Activated CD4-positive, CD25-positive, alpha-beta regulatory T cell (primary cell): ENCODE measurements around the gene HSPA8.
A peak's percentile ranks its signal among the peaks of the same experiment; 100 is the strongest.
"Not testable (repeated sequence)": the region's sequence is repeated elsewhere in the genome, so short reads cannot be mapped to it uniquely, and the experiment has no call there.

Experiments used
- DNase-seq, 4 experiments: peaks; one replicate each; lab custom pipeline; 2025; lab: John Stamatoyannopoulos, UW

Gene HSPA8

DNA sequence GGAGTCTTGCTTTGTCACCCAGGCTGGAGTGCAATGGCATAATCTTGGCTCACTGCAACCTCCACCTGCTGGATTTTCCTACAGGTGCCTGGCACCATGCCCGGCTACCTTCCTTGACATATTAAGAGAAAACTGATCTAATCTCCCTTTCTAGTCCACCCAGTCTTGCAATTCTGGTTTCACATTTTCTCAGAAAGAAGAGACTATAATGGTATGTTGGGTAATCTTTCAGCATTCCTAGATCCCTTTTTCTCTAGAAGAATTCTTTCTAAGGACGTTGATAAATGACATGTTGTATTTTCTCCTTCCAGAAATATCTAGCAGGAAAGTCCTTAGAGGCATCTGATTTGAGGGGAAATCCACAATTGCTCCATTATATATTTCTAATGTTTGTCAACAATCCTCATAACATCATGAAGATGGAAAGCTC lies 10.4 kb upstream of the HSPA8 start:
- DNase-seq: no peak

DNA sequence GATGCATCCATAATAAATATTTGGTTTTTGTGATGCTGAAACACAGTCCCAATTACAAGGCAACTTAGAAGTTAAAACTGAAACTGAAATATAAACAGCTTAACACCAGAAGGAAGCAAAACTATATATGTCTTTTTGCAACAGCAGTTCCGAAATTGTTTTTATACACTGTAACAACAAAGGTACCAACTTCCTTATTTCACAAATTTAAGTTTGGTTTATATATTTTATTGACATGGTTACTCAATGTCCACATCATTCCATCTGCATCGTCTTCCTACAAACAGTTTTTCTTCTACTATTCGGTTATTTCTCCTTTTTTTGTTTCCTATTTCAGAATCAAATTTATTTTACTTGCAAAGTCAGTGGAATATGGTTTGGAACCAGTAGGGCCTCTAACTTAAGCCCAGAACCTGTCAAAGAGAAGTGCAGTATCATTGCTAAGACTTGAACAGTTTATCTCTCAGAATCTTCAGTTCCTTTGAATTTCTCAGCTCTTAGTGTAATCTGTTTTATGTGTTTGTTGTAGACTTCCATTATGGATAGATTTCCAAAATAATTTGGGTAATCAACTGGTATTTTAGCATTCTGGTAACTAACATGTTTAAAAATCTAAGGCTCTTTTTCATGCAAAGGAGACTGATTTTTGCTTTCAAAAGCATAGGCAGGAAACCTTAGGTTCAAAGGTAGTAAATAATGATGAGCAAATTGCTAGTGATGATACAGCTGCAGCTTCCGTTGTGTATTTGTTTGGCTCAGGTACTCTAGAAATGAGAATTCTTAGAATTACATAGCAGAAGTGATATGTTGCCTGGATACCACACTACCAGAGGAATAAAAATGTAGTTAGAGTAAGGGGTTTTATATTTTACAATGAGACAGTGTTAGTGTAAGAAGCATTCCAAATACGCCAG lies 8.2 kb upstream of the HSPA8 start:
- no peak for DNase-seq

DNA sequence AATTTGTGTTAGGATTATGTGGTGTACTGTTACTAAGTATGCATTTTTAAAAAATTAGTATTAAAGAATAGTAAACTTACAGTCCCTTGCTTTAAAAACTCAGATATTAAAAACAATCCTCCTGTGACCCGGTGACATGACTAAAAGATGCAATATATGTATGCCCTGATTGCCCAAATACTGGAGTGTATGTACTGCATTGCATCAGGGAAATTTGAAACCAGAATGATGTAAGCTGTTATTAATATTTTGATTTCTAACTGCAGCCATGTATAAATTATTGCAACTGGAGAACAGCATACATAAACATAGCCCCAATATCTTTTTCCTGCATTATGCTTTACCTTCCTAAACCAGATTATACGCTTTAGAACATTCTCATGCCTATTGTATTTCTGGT lies 3.7 kb upstream of the HSPA8 start:
- DNase-seq: no peak

DNA sequence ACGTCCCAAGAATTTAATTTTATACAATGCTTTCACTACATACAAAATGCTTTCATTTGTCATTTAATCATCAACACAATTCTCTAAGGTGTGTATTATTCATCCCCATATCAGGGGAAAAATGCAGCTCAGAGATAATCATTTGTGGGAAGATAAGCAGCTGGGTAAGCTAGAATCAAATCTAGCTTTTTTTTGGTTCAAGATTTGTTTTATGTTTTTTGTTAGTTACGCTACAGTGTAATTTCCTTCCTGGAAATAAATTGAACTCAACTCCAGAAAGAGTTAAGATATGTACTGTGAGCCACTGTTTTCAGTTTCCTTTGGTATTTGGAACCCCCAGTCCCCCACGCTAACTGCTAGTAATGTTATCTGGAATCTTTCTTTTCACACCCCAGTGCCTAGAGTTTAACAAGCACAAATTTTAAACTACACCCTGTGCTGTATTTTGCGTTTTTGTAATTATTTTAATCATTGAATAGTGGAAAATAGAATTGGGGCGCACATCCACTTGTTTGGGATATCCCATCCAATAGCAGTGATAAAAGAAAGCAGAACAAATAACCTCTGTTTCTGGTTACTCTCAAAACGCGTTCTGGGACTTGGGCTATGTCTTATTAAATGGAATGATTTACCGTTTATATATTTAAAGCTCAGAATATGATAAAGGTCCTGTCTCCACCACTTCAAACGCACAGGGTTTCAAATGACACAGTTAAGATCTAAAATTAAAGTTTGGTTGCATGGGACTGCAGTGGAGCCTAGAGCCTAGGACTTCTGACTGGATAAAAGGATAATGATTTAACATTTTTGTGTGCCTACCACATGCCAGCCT lies 2.1 kb upstream of the HSPA8 start:
- no peak for DNase-seq

DNA sequence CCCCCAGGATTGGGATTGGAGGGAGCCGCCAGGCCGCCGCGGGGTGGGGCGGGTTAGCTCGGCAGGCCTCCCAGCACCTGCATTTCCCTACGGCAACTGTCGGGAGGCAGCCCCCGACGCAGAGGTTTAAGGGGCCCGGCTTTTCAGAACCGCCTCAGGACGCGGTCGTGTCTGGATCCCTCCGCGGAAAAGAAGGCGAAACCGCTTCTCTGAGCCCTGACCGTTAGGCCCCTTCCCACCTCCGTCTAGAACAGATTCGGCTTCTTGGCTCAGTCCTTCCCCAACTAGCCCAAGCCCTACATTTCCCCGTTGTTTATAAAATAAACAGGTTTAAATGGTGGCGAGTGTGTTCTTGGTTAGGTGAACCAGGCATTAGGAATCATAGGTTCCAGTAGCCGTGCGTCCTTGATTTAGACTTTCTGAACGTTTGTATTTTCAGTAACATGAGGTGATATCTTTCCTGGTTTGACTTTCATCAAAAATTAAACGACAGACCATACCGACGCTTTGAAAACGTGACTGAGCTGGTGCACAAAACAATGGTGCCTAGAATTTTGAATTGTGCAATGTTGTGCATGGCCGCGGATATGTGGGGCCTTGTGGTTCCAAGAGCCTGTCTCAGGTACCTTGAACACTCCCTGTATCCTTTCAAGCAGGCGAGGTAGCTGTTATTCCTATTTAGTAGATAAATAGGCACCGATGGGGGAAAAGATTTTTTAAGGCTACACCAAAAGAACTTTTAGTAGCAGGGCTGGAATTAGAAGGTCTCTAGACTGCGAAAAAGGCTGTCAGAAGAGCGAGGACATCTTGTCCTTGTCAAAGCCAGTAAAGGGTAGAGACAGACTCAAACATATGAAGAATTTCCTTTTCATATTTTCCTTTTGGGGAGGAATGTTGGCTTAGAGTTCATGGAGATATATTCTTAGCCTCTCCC lies 1.2 kb upstream of the HSPA8 start:
- peak in 1 of 4 experiments; percentile 50 for DNase-seq

DNA sequence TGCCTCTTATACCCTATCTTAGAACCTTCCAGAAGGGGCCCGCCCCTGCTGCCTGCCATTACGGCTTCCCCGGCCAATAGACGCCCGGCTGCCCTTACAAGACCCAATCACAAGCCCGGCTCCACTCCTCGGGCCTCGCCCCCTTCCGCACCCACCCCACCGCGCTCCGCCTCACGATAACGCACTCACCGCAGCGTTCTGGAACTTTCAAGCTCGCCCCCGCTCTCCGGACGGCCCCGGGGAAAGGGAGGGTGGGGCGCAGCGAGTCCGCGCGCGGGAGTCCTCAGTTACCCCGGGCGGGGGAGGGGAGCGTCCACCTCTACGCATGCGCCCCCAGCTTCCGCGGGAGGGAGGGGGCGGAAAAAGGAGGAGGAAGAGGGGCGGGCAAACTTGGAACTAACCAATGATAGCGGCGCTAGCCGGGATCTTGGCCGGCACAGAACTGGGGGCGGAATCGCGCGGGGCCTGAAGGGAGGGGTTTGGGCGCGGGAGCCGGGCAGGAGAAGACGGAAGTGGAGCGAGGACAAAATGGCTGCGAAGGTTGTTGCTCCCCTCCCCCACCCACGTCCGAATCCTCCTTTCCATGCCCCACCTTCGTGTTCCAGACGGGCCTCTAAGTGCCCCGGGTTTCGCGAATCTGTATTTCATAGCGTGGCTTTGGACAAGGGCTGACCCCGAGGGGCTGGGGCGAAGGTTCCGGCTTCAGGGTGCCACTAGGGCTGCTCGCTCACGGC lies 389 bp upstream of the HSPA8 start:
- DNase-seq: peak; percentile 99 to 100 (median 99)

DNA sequence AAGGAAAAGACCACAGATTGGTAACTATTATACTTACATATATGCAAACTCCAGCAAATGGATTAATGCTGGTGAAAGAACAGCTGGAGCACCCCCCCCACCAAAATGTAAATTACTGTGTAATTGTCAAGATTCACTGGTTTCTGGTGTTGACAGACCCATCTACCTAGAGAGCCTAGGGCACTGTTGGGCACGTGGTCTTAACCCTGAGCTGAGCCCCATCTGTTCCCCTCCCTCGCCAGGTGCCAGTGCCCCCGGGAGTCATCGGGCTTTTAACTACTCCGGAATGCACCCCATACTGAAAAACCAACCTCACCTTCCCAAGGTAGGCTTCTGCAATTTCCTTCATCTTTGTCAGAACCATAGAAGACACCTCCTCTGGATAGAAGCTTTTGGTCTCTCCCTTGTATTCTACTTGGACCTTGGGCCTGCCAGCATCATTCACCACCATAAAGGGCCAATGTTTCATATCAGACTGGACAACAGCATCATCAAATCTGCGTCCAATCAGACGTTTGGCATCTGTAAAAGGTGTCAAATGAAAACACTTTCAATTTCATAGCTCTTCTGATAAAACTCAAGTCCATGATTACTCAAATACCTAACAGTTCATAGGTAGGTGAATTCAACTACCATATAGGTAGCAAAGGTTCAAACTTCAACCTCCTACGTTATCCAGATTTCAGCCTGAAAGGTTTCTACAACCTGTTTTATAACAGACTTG lies 1.5 kb downstream of the HSPA8 start:
- no peak for DNase-seq

DNA sequence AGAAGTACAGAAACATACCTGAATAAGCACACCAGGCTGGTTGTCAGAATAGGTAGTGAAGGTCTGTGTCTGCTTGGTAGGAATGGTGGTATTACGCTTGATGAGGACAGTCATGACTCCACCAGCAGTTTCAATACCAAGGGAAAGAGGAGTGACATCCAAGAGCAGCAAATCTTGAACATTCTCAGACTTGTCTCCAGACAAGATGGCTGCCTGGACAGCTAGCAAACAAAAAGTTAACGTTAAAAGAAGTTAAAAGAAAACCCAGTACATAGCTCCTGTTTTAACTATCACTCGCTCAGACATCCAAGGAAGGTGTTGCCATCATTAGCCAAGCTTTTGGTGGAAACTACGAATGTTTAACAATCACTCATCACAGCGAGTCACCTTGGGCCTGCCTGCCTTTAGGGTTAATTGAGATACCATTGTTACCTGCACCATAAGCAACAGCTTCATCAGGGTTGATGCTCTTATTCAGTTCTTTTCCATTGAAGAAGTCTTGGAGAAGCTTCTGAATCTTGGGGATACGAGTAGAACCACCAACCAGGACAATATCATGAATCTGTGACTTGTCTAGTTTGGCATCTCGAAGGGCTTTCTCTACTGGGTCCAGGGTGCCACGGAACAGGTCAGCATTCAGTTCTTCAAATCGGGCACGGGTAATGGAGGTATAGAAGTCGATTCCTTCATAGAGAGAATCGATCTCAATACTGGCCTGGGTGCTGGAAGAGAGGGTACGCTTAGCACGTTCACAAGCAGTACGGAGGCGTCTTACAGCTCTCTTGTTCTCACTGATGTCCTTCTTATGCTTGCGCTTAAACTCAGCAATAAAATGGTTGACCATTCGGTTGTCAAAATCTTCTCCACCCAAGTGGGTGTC lies 2.7 kb downstream of the HSPA8 start:
- not testable (repeated sequence) for DNase-seq

DNA sequence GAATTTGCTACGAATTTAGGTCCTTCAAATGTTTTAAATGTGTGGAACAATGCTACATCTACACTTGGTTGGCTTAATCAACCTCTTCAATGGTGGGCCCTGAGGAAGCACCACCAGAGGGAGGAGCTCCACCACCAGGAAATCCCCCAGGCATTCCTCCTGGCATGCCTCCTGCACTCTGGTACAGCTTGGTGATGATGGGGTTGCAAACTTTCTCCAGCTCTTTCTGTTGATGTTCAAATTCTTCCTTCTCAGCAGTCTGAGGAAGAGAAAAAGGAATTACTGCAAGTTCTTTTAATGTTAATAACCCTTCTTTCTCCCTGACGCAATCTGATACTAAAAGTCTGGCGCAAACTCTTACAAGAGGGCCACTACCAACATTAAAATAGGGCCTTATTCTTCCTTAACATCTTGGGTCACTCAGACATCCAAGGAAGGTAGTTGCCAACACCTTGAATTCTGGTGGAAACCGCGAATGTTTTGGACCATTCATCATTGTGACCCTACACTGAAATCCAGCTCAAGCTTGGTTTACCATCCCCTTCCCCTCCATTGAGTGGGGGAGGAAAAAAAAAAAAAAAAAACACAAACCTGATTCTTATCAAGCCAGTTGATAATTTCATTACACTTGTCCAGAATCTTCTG lies 4.2 kb downstream of the HSPA8 start:
- DNase-seq: no peak

DNA sequence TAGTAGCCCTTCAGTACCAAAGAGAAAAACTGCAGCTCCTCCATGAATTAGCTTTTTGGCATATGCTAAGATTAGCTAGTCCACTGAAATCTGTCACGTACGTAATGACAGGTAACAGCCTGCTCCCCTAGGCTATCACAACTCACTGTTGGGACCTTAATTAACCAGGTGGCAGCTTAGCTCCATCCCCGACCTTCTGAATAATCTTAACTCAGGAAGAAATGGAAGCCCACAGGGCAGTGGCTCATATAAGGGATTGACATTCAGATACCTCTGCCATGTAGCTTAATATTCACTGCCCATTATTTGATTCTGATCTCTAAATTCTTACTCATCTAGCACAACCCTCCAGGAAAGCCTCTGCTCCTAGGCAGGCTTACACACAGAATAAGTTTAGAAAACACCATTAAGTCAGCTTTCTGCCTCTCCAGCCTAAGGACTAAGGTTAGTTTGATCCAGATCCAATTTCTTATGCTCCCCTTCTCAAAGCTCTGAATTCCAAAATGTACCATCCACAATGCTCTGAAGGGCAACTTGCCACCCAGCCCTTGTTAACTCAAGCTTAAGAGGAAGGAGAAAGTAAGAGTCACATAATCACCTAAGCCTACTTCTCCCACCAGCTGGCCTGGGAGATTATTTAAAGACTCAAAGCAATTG lies 5.0 kb downstream of the HSPA8 start:
- no peak for DNase-seq

DNA sequence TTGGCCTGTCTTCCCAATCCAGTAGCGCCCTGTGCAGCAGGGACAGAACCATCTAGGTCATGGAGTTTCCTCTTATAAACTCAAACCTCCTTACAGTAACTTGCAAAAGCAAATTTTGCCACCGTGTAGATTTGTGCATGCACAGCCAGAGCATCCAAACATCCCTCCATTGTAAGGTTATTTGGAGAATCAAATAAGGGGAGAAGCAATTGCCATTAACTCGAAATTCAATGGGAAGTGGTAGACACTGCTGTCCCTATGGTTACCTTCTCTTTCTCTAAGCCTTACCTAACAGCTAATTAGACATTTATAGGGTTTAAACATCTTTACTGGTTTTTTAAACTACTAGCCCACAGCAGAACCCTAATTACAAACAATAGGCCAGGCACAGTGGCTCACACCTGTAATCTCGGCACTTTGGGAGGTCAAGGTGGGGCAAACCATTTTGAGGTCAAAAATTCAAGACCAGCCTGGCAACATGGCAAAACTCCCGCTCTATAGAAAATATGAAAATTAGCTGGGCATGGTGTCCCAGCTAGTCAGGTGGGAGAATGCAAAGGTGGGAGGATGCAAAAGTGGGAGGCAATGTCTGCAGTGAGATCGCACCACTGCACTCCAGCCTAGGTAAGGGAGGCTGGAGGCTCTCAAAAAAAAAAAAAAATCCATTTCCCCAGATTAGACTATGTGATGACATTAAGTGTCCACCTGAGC lies 6.6 kb downstream of the HSPA8 start:
- DNase-seq: no peak

DNA sequence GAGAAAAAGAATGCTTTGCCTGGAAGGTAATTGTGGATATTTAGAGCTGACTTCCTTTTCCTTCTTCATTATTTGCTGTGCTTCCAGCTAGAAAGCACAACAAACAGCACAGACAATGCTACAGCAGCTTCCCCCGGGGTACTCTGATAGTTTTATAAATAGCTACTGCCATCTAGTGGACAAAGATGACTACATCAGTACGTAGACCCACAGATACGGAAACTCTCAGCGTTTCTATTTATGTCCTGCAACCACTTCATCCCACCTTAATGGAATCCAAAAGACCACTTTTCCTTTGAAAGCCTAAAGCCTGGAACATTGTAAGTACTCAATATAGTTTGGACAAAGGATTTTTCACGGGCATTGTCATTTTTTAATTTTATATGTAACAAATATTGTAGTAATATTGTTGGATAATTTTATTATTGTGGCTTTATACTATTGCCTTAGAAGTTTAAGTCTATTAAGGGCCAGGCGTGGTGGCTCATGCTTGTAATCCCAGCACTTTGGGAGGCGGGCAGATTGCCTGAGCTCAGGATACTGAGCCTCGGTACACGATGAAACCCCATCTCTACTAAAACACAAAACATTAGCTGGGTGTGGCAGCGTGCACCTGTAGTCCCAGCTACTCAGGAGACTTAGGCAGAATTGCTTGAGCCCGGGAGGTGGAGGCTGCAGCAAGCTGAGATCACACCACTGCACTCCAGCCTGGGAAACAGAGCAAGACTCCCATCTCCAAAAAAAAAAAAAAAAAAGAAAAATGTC lies 7.5 kb downstream of the HSPA8 start:
- no peak for DNase-seq

DNA sequence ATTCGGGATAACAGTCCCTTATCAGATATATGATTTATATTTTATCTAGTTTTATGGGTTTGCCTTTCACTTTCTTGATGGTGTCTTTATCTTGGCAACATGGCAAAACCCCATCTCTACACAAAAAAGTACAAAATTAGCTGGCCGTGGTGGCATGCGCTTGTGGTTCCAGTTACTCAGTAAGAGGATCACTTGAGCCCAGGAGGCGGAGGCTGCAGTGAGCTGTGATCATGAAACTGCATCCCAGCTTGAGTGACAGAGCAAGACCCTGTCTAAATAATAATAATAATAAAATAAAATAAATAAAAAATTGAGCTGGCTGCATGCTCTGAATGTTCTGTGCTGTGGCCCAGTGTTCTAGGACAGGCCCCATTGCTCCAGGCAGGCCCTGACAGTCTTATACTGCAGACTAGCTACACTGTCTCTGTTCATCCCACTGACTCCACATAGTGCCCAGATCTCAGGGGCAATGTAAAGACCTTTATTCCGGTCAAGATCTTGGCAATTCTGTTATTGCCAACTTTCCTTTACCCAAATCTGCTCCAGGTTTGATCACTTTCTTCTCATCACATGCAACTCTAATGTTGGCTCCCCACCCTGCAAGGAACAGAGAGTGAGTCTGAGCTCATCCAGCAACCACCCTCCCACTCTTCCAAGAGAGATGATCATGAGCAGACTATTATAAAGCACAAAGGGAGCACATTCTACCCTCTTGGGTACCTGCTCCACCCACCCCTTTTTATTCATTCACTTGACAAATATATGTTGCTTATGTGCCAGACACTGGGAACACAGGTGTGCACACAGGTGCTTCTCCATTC lies 8.8 kb downstream of the HSPA8 start:
- no peak for DNase-seq

DNA sequence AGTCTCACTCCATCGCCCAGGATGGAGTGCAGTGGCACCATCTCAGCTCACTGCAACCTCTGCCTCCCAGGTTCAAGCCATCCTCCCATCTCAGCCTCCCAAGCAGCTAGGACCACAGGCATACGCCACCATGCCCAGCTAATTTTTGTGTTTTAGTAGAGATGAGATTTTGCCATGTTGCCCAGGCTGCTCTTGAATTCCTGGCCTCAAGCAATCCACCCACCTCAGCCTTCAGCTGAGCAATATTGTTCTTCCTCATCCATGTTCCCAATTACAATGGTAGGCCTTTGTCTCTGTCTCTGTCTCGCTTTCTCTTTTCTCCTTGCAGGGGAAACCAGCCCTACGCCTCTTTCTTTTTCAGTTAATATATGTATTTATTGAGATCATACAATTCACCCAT lies 10.3 kb downstream of the HSPA8 start:
- no peak for DNase-seq

DNA sequence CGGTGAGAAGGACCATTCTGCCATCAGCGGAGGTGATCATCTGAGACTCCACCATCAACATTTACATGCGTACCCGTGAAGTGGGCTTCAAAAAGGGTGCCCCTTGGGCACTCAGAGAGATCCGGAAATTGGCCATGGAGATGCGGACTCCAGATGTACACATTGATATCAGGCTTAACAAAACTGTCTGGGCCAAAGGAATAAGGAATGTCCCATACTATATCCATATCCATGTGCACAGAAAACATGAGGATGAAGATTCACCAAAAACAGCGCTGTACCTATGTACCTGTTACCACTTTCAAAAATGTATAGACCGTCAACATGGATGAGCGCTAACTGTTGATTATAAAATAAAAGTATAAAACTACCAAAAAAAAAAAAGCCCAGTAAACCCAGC lies 10.8 kb downstream of the HSPA8 start:
- DNase-seq: no peak

DNA sequence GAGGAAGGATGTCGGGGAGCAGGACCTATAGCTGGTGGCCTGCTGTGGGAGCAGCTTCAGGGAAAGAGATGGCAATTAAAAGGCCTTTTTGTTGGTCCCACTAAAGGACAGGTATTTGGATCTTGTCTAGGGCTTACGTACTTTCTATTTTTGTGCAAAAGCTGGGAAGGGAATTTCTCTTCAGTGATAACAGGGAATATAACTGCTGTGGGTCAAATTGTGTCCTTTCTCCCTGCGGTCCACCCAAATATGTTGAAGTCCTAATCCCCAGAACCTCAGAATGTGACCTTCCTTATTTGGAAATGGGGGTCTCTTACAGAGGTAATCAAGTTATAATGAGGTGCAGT lies 14.0 kb downstream of the HSPA8 start:
- no peak for DNase-seq
